HG03558 (cell line): ENCODE results near the gene MTUS2.

Experiments used
- ATAC-seq: cut with Tn5 transposase; IDR thresholded peaks from one replicate; pipeline ENCODE4 v1.9.1; 2021; ENCODE audit warnings: moderate number of reproducible peaks; ENCODE audit not compliant: unreplicated experiment; ENCODE audit errors: extremely low read depth

MTUS2 gene

DNA sequence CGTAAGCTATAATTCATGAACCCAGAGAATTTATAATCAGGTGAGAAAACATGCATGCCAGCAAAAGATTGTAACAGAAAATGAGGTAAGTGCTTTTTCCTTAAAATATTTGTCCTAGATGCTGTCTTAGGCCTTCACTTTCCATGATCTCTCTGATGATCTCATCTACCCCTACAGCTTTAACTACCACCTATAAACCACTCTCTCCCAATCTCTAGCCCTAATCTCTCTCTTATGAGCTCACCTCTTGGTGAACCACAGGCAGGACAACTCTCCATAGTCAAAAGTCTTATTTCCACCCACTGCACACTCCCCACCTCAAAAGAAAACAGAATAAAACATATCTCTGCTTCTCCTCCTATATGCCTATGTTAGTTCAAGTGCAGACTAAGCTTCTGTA, 638.3 kb downstream of the MTUS2 start:
- ATAC-seq, result no peak

DNA sequence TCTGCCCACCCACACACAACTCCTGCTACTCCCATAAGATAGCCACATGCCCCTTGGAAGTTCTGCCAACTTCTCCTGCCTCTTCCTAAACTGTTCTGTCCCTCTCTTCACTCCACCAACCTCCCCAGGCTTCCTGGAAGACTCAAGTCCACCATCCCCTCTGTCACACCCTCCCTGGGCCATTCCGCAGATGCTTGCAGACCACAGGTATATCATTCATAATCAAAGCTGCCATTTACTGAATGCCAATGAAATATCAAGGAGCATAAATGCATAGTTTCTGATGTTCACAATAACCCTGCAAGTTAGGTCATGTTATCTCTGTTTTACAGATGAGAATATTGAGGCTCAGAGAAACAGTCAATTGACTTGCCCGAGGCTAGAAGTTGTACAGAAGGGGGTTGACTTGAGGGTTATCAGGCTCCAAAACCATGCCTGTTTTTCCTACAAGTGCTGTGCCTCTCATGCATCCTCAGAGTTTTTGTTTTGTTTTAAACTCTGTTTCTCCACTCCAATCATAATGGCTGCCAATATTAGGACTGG, 639.7 kb downstream of the MTUS2 start:
- no peak for ATAC-seq

DNA sequence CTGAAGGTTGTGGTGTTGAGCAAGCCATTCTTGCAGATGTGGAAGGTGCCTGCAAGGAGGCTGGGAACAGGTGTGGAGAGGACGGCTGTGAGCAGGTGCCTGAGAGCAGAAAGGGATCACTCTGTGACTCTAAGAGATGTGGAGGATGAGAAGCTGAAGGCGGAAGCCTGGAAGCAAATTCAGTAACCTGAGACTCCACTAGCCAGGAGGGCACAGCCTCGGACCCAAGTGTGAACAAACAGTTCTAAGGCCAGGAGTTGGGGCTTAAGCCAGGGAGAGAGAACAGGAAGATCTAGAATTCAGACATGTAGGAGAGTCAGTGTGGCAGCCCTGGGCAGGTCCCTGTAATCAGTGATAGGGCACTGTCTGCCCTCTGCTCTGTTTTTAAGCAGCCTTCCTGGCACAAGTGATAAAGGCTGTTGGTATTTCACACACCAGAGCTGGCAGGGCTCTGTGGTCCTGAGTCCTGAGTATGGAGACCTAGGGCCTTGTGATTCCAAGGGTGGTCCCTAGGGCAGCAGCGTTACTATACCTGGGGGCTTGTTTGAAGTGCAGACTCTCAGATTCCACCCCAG, 644.1 kb downstream of the MTUS2 start:
- ATAC-seq, result no peak

DNA sequence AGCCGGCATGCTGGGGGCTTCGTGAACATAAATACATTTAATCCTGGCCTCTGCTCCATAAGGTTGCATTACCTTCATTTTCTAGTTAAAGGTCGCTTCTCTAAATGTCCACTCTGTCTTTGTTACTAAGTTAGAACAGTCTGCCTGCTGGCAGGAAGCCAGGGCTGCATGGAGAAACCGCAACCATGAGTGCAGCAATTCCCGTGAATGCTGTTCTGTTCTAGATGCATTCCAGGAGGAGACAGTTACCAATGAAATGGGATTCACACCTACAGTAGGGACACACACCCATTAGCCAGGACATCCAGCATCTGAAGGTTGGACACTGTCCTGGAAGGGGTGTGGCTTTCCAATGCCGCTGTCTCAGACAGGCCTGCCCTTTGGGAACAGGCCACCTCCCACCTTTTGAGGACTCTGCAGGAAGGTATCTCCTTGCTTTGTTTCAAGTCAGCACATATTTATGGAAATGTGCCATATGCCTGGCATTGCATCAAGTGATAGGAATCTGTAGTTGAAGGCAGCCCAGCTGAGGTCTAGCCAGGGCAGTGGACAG, 645.7 kb downstream of the MTUS2 start:
- ATAC-seq, result no peak

DNA sequence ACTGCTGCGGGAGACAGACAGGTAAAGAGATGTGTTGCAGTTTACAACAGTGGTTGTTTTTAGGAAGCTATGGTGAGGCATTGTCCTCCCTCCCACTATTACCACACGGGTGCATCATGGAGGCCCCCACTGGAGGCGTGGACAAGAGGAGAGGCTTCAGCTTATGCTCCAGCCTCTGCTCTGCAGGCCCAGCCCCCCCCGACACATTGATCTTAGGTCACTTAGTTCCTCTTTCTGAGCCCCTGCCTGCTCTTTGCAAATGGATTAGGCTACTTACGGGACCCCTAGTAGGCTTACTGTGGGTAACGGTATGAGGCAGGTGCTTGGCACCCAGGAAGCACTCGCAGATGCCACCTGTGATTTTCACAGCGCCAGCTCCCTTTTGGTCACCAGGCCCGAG, 651.4 kb downstream of the MTUS2 start:
- no peak for ATAC-seq

DNA sequence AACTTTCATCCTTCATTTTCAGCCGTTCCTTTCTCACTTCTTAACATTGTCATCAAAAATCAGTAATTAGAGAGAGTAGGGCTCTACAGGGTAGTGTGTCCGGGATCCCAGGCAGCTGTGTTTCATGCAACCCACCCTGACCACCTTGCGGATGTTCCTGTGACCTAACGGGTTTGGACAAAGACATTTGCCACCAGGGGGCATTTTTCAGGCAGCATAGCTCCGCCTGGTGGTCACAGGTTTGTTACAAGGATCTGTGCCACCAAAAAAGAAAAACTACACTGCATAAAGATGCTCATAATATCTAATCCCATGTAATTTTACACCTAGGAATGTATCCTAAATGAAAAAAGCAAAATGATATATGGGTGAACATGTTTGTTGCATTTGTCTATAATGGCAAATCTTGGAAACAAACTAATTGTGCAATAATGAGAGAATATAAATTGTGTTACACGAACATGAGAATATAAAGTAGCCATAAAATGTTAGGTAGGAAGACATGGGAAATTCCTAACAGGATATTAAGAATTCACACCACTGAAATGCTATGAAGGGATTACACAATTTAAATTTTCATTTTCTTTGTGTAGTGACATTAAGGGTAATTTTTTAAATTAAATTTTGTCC, 652.3 kb downstream of the MTUS2 start:
- ATAC-seq, result no peak

DNA sequence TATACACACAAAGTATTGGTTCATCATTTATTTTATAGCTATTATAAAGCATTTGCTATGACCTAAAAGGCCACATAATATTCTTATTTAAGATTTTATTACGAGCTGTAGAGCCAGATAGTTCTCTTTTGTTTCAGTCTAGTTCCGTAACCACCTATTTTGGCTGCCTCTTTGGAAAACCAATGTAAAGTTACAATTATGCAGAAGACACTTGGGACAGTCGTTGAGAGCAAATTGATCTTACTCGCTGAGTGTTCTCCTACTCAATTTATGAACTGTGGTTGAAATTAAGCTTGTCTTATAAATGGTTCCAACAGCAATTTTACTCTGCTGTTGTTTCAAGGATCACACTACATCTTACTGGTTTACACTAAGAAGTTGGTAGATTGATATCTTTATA, 653.0 kb downstream of the MTUS2 start:
- no peak for ATAC-seq

DNA sequence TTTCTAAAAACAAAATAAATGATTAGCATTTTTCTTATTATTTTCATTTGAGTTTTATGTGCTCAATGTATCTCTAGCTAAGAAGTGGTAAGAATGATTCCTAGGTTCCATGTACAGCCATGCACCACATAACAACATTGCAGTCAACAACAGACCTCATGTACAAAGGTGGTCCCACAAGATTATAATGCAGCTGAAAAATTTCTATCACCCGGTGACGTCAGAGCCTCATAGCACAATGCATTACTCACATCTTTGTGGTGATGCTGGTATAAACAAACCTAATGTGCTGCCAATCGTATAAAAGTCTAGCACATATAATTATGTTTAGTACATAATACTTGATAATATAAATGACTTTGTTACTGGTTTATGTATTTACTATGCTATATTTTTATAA, 654.9 kb downstream of the MTUS2 start:
- ATAC-seq, result no peak

DNA sequence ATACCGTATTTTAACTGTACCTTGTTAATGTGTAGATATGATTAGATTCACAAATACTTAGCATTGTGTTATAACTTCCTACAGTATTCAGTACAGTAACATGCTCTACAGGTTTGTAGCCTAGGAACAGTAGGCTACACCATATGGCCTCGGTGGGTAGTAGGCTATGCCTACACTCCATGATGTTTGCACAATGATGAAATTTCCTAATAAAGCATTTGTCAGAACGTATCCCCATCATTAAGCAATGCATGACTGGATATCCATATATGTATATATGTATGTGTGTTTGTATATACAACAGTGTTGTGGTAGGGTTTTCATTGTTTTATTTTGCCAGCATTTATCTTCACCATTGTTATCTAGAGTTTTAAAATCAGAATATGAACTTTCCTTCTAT, 655.9 kb downstream of the MTUS2 start:
- ATAC-seq, result no peak

DNA sequence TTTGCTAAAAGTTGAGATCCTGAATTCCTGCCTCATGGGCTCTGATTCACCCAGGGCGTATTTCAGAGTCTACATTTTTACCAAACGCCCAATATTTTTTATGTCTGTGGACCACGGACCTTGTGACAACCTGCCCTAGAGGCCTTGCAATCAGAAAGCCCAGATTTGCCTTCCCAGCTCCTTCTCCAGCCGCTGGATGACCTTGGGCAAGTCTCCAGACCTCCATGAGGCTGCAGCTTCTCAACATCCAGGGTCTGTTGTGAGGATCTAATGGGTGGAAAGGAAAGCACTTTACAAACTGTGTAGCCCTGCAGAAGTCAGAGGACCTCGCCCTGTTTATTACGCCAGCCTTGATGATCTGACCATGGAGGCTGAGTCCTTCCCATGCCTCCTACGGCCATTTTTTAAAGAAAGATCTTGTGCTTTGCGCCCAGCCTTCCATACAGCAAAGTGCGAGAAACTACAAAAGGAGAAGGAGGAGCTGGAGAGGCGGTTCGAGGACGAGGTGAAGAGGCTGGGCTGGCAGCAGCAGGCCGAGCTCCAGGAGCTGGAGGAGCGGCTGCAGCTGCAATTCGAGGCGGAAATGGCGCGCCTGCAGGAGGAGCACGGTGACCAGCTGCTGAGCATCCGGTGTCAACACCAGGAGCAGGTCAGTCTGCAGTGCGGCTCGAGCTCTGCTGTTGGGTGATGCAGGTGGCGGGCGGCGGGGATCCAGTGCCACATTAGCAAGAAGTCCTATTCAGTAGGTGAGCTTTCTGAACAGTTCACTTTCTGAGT, 659.8 kb downstream of the MTUS2 start:
- ATAC-seq, result no peak

DNA sequence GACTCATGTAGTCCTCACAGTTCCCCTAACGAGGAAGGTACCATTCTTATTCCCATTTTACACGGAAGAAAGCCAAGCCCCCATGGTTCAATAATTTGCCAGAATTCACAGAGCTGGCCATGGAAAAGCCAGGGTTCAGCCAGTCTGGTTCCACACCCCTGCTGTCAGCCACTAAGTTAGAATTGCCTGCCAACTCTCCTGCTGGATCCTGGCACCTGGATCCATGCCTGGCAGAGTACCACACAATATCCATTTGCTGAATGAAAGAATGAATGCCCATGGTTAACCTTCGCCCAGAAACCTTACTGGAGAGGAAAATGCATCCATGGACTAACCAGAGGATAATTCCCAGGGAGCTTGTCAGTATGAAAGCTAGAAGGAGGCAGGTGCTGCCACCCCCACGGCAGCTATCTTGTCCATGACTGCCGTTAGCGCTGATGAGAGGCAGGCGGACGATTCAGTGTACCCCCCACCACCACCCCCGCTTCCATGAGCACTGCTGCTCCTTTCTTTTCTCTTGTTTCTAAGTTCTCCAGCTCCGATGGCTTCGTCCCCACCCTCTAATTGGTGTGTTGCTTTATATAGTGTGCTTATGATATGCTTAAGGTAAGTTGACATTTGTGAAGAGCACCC, 660.9 kb downstream of the MTUS2 start:
- no peak for ATAC-seq

DNA sequence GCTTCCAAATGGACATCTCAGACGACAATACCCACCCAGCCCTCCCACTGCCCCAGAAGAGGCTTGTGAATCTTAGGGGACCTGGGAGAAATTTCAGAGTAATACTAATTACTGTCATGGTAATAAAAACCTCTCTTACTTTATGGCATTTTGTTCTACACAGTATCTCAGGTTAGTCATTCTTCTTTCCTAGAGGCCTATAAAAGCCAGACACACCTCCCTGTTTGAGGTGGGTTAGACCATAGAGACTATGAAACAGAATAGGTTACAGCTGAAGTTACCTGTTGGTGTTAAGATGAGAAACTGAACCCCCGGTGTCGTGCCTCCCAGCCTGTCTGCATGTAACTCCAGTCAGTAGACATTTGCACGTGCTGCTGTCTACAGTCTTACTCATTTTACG, 661.5 kb downstream of the MTUS2 start:
- no peak for ATAC-seq

DNA sequence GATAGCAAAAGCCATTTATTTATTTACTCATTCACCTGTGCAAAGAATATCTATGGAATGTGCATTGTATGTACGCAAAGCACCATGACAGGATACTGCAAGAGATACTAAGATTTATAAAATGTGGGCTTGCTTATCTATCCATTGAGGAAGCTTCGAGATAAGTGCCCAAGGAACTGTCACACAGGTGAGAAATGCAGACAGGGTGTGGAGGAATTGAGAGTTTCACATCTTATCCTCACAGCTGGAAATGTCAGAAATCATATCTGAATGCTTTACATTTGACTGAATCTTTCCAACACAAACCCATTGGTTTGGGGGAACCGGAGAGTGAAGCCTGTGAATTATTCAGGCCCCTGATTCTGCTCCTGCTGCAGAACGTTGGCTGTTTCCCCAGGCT, 662.4 kb downstream of the MTUS2 start:
- no peak for ATAC-seq

DNA sequence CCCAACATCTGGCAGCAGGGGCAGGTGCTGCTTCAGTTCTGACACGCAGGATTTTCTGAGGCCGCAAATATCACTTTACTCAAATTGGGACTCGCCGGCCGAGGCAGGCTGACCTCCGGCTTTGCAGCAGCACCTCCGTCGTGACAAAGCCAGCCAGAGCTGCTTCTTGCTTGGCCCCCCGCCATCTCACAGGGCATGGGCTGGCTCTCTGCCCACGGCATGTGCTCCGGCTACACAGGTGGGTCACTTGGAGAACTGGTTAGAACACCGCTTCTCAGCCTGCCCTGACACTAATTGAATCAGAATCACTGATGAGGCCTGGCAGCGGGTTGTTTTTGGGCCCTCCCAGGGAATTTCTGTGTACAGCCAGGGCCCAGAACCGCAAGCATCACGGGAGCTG, 663.1 kb downstream of the MTUS2 start:
- ATAC-seq, result no peak

DNA sequence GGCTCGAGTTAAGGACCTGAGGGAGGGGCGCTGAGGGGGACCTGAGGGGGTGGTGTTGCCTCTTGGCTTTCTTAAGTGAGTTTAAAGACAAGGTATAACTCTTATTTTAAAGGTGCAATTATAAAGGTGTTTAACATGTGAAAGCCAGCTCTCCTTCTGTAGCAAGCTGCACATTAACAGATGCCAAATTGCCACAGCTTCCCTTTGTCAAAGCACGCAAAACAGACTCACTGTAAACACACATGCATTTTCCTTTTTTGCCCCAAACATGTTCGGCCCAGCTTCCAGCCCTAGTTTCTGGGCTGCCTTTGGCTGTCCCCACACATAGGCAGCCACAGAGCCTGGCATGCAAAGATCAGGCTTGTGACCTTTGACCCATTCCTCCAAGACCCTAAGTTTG, 663.5 kb downstream of the MTUS2 start:
- ATAC-seq, result no peak

DNA sequence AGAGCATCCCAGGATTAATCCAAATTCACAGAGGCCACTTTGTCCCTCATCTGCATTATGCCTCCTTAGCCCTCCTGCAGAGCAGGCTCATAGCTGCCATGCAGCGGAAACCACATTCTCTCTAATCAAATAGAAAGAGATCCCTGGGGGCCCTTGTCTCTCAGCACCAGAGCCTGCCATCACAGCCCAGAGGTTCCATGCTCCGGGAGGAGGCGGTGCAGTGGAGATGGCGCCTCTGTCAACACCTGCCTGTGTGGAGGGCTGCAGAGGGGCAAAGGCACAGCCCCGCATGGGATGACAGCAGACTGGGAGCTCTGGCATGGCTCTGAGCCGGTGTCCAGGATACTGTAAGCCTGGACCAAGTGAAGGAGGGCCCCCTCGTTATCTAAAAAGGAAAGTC, 664.1 kb downstream of the MTUS2 start:
- ATAC-seq, result no peak

DNA sequence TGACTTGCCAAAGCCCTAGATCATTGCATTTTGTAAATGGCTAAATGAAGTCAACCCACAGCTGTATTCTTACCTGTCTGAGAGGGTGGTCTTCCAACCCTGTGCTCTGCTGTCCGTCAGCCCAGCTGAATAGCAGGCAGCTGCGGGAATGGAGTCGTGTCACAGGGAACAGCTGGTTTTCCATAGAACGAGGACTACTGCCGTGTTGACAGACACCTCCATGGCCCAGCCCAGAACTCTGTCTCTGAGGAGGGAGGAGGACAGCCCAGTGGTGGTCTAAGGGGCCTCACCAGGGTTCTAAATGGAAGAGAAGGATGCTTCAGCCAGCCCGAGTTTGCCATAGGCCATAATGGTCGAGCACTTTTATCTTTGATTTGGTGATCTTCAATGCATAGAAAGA, 664.7 kb downstream of the MTUS2 start:
- no peak for ATAC-seq

DNA sequence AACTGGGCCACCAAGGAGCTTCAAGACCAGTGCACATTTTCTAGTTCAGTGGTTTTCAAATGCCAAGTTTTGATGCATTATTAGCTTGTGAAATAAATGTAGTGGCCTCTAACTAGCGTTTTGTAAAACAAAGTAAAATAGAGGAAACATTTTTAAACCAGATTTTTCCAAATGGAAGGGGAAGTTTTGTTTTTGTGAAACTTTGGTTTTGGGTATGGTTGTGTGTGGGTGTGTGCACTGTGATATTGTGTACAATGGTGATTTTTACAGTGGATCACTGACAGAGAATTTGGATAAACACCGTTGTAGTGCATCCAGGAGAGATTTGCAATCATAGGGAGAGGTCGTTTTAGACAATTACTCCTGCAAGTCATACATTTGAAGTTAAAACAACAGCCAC, 666.4 kb downstream of the MTUS2 start:
- ATAC-seq, result no peak

DNA sequence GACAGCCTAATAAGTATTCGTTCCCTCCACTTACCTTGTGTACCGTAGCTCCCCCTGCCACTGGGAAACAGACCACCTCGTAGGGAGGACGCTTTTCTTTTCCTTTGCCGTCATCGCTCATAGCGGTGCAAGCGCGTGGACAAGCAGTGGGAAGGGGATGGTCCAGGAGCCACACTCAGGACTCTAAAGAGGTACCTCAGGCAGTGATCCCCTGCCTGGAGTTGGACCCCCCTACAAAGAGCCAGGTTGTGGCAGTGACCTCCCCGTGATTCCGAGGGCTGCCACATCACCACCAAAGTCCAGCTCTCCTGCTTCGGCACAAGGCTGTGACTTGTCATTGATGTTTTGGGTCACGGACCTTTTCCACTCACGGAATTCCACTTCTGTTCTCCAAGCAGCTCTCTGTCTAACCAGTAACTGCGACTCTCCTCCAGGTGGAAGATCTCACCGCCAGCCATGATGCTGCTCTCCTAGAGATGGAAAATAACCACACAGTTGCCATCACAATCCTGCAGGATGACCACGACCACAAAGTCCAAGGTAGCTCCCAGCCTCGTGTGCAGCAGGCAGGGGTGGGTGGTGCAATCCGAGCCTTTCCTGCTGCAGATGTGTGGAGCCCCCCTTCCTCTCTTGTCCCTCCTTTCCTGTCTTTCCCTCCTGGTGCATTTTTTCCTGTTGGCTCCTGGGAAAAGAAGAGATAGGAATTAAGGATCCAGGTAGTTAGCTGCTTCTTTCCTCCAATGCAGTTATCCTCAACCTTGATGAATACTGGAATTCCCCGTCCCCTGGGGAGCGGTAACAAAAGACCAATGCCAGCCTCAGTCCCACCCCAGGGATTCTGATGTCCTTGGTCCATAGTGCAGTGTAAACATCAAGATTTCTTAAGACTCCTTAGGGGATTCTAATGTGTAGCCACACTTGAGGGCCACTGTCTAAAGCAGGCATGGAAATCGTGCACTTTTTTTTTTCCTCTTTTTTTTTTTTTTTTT, 667.6 kb downstream of the MTUS2 start:
- ATAC-seq, result no peak
